T-helper 22 cell (primary cell): ENCODE results near the gene NPC1.
"Not testable (repeated sequence)": the region's sequence is repeated elsewhere in the genome, so short reads cannot be mapped to it uniquely, and the experiment has no call there.

ENCODE experiments used
- DNase-seq: peaks from one replicate; pipeline ENCODE4 v3.0.0-alpha.2; 2020; ENCODE audit warnings: low read depth

Gene NPC1

GRCh38 chr18:23586249-23587196 lies at the start of gene NPC1:
Gene NPC1 (minus strand): TSS chr18:23586506. CDS start chr18:23586343, 163 bp downstream.
- DNase-seq: peak; percentile 86

- DNase-seq: no peak
Measured at GRCh38 chr18:23636071-23636399, 49.7 kb upstream of the NPC1 start.

- no peak for DNase-seq
Measured at GRCh38 chr18:23635283-23636070, 49.2 kb upstream of the NPC1 start.

- no peak for DNase-seq
Measured at GRCh38 chr18:23634692-23635091, 48.4 kb upstream of the NPC1 start.

- DNase-seq: no peak
Measured at GRCh38 chr18:23632615-23633014, 46.3 kb upstream of the NPC1 start.

GRCh38 chr18:23631746-23632145 lies 45.4 kb upstream of the NPC1 start:
- no peak for DNase-seq

- no peak for DNase-seq
Measured at GRCh38 chr18:23631312-23631711, 45.0 kb upstream of the NPC1 start.

- no peak for DNase-seq
Measured at GRCh38 chr18:23629444-23629946, 43.2 kb upstream of the NPC1 start.

- no peak for DNase-seq
Measured at GRCh38 chr18:23627970-23628369, 41.7 kb upstream of the NPC1 start.

GRCh38 chr18:23627321-23627720 lies 41.0 kb upstream of the NPC1 start:
- DNase-seq: no peak

- no peak for DNase-seq
Measured at GRCh38 chr18:23626451-23627279, 40.4 kb upstream of the NPC1 start.

- no peak for DNase-seq
Measured at GRCh38 chr18:23623040-23623439, 36.7 kb upstream of the NPC1 start.

- DNase-seq: no peak
Measured at GRCh38 chr18:23619388-23619881, 33.1 kb upstream of the NPC1 start.

- no peak for DNase-seq
Measured at GRCh38 chr18:23618862-23619387, 32.6 kb upstream of the NPC1 start.

- no peak for DNase-seq
Measured at GRCh38 chr18:23617412-23618014, 31.2 kb upstream of the NPC1 start.

GRCh38 chr18:23616258-23616657 lies 30.0 kb upstream of the NPC1 start:
- DNase-seq: no peak

GRCh38 chr18:23614891-23615290 lies 28.6 kb upstream of the NPC1 start:
- no peak for DNase-seq

- DNase-seq: no peak
Measured at GRCh38 chr18:23614413-23614812, 28.1 kb upstream of the NPC1 start.

GRCh38 chr18:23613091-23613475 lies 26.8 kb upstream of the NPC1 start:
- DNase-seq: not testable (repeated sequence)

- no peak for DNase-seq
Measured at GRCh38 chr18:23612434-23613090, 26.3 kb upstream of the NPC1 start.
